ENCODE data around the gene ISM1.

The ISM1 gene

GRCh38 chr20:13278812-13279570 lies 57.9 kb downstream of the ISM1 start:
- DNase-seq (ENCODE audit: extremely low read depth in 1 of 2, low read depth in 1 of 2) = no peak

GRCh38 chr20:13280609-13281324 lies 59.7 kb downstream of the ISM1 start:
- no peak for DNase-seq (ENCODE audit: extremely low read depth in 1 of 2, low read depth in 1 of 2)

GRCh38 chr20:13283869-13284829 lies 63.1 kb downstream of the ISM1 start:
- DNase-seq (ENCODE audit: extremely low read depth in 1 of 2, low read depth in 1 of 2) = no peak

- no peak for DNase-seq (ENCODE audit: extremely low read depth in 1 of 2, low read depth in 1 of 2)
These were observed 63.8 kb downstream of the ISM1 start for GRCh38 chr20:13284830-13285229.

GRCh38 chr20:13285408-13285807 lies 64.3 kb downstream of the ISM1 start:
- no peak for DNase-seq (ENCODE audit: extremely low read depth in 1 of 2, low read depth in 1 of 2)

- no peak for DNase-seq (ENCODE audit: extremely low read depth in 1 of 2, low read depth in 1 of 2)
These were observed 65.0 kb downstream of the ISM1 start for GRCh38 chr20:13286052-13286451.

GRCh38 chr20:13286607-13287006 lies 65.5 kb downstream of the ISM1 start:
- DNase-seq (ENCODE audit: extremely low read depth in 1 of 2, low read depth in 1 of 2) = no peak

- no peak for DNase-seq (ENCODE audit: extremely low read depth in 1 of 2, low read depth in 1 of 2)
These were observed 67.3 kb downstream of the ISM1 start for GRCh38 chr20:13288357-13288756.

GRCh38 chr20:13289031-13289430 lies 68.0 kb downstream of the ISM1 start:
- DNase-seq (ENCODE audit: extremely low read depth in 1 of 2, low read depth in 1 of 2) = no peak

GRCh38 chr20:13290724-13291123 lies 69.7 kb downstream of the ISM1 start:
- no peak for DNase-seq (ENCODE audit: extremely low read depth in 1 of 2, low read depth in 1 of 2)

- no peak for DNase-seq (ENCODE audit: extremely low read depth in 1 of 2, low read depth in 1 of 2)
These were observed 70.1 kb downstream of the ISM1 start for GRCh38 chr20:13291157-13291556.

- DNase-seq (ENCODE audit: extremely low read depth in 1 of 2, low read depth in 1 of 2) = no peak
These were observed 71.3 kb downstream of the ISM1 start for GRCh38 chr20:13292201-13292885.

- DNase-seq (ENCODE audit: extremely low read depth in 1 of 2, low read depth in 1 of 2) = no peak
These were observed 73.4 kb downstream of the ISM1 start for GRCh38 chr20:13294522-13294921.

GRCh38 chr20:13295637-13296036 lies 74.6 kb downstream of the ISM1 start:
- DNase-seq (ENCODE audit: extremely low read depth in 1 of 2, low read depth in 1 of 2) = no peak

GRCh38 chr20:13296070-13296469 lies 75.0 kb downstream of the ISM1 start:
- DNase-seq (ENCODE audit: extremely low read depth in 1 of 2, low read depth in 1 of 2) = no peak

- no peak for DNase-seq (ENCODE audit: extremely low read depth in 1 of 2, low read depth in 1 of 2)
These were observed 76.2 kb downstream of the ISM1 start for GRCh38 chr20:13297147-13297899.

- DNase-seq (ENCODE audit: extremely low read depth in 1 of 2, low read depth in 1 of 2) = no peak
These were observed 77.8 kb downstream of the ISM1 start for GRCh38 chr20:13298692-13299373.

- DNase-seq (ENCODE audit: extremely low read depth in 1 of 2, low read depth in 1 of 2) = no peak
These were observed 78.3 kb downstream of the ISM1 start for GRCh38 chr20:13299401-13299800.

- DNase-seq (ENCODE audit: extremely low read depth in 1 of 2, low read depth in 1 of 2) = no peak
These were observed 80.5 kb downstream of the ISM1 start for GRCh38 chr20:13301596-13301995.
